IPS DF 6.9 (cell line): ENCODE data around the gene CLK2.
"Not testable (repeated sequence)": the region's sequence is repeated elsewhere in the genome, so short reads cannot be mapped to it uniquely, and the experiment has no call there.

Experiments
- DNase-seq: peaks from one replicate; pipeline ENCODE4 v3.0.0-alpha.2; 2013; ENCODE audit warnings: low read depth, low spot score
- H3K27ac ChIP-seq: one replicate; pipeline ENCODE4 v1.5.1; 2013; ENCODE audit warnings: low read length, control low read depth
- H3K27me3 ChIP-seq: 2 replicates; pipeline ENCODE4 v1.6.1; 2013; ENCODE audit warnings: mild to moderate bottlenecking, low read length; ENCODE audit not compliant: control insufficient read depth, insufficient read depth
- H3K36me3 ChIP-seq: 2 replicates; pipeline ENCODE4 v1.6.1; 2013; ENCODE audit warnings: low read length; ENCODE audit not compliant: control insufficient read depth, insufficient read depth
- H3K4me1 ChIP-seq: 2 replicates; pipeline ENCODE4 v1.6.1; 2013; ENCODE audit warnings: low read length; ENCODE audit not compliant: control insufficient read depth, insufficient read depth
- H3K4me3 ChIP-seq: 2 replicates; pipeline ENCODE4 v1.5.1; 2013; ENCODE audit warnings: mild to moderate bottlenecking, low read length
- H3K9me3 ChIP-seq: 2 replicates; pipeline ENCODE4 v1.6.1; 2013; ENCODE audit warnings: low read length, inconsistent platforms; ENCODE audit not compliant: control insufficient read depth, insufficient read depth
- WGBS: extraction: QIAGEN DNeasy Blood & Tissue Kit; methylation state at CpG from one replicate; pipeline ENCODE4 v1.1.7; 2013; ENCODE audit warnings: mixed read lengths, missing lambda C conversion rate; ENCODE audit not compliant: insufficient read length, insufficient coverage; 5-methylcytosine and 5-hydroxymethylcytosine counted together

CLK2 gene

GRCh38 chr1:155242805-155243358 lies 30.4 kb downstream of the CLK2 start:
- no peak overlapping the region for H3K4me3 ChIP-seq
- H3K27ac ChIP-seq = no peak overlapping the region
- H3K36me3 ChIP-seq = peaks cover 4% of the 10 kb centered on the region
- peaks cover 5% of the 10 kb centered on the region; the same call in 1 of the 2 replicates for H3K4me1 ChIP-seq
- no peak for DNase-seq
- no peaks in the 10 kb centered on the region for H3K9me3 ChIP-seq
- no CpG with 5 or more reads among the region's 3 CpGs for WGBS
- no peaks in the 10 kb centered on the region for H3K27me3 ChIP-seq

DNA sequence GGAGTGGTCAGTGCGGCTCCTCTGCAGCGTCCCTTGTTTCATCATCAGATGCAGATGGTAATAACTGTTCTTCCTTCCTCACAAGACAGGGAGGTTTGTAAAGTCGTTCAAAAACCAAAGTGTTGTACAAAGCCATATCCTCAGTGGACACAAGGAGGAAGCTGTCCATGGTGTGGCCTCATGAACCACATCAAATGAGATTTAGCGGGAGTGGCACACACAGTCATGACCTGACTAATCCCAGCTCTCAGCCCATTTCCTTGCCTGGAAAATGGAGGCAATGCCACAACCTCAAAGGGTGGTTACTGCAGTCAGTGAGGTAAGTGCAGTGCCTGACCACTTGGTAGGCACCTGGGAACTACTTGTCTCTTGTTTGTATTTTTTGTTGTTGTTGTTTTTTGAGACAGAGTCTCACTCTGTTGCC lies 31.5 kb downstream of the CLK2 start:
- Histone ChIP-seq H3K36me3 (no peaks in the 10 kb centered on the region), H3K27ac (no peak overlapping the region), H3K27me3 (no peaks in the 10 kb centered on the region), H3K4me3 (no peak overlapping the region), H3K9me3 (no peaks in the 10 kb centered on the region), H3K4me1 (peaks cover 5% of the 10 kb centered on the region; the same call in 1 of the 2 replicates)
- DNase-seq = no peak
- no CpG with 5 or more reads among the region's 4 CpGs for WGBS

DNA sequence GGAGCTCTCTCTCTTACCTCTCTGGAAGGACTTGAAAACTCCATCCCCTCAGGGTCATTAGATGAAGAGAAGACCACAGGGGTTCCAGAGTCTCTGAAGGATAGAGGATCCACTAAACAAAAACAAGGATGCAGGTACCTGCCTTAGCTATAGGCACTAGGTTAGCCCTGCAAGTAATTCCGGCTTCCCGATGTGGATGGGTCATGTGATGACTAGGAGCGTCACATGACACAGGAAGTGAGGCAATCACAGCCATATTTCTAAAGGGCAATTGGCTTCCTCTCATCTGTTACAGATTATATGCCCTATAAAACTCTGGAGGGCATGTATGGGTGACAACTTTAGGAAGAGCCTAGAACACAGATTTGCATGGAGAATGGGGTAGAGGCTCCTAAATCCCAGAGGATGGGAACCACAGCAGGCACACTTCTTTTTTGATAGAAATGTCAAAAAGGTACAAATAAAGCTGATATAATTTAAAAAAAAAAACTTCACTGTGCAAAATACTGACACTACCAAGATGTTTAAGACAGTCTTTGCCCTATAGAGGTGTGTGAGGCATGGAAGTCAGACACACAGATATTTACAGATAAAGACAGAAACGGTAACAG lies 32.1 kb downstream of the CLK2 start:
- Histone ChIP-seq H3K4me1 (peaks cover 5% of the 10 kb centered on the region; the same call in 1 of the 2 replicates), H3K27me3 (no peaks in the 10 kb centered on the region), H3K36me3 (no peaks in the 10 kb centered on the region), H3K9me3 (no peaks in the 10 kb centered on the region), H3K4me3 (peak overlapping the region; percentile 21; the same call in 1 of the 2 replicates), H3K27ac (no peak overlapping the region)
- DNase-seq = no peak
- no CpG with 5 or more reads among the region's 4 CpGs for WGBS

DNA sequence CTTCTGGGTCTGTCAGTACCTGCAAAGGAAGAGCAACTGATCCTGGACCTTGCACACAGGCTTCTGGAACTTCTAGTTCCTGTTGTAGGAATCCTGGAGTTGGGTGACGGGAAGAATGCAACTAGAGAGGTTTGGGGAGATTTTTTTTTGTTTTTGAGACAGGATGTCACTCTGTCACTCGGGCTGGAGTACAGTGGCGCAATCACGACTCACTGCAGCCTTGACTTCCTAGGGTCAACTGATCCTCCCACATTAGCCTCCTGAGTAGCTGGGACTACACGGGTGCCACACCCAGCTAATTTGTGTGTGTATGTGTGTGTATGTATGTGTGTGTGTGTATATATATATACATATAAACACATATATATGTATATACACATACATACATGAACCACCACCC lies 36.9 kb downstream of the CLK2 start:
- no CpG with 5 or more reads among the region's 5 CpGs for WGBS

GRCh38 chr1:155235375-155235774 lies 37.9 kb downstream of the CLK2 start:
- no CpG with 5 or more reads among the region's 9 CpGs for WGBS
- H3K36me3 ChIP-seq, DNase-seq, H3K27me3 ChIP-seq, H3K4me1 ChIP-seq, H3K9me3 ChIP-seq, H3K4me3 ChIP-seq, H3K27ac ChIP-seq: not testable (repeated sequence)

More for the DNA sequence above, 36.9 kb downstream of the CLK2 start:
- no peak for DNase-seq
- Histone ChIP-seq H3K4me3 (no peak overlapping the region), H3K9me3 (no peaks in the 10 kb centered on the region), H3K27ac (no peak overlapping the region), H3K4me1 (peaks cover 2% of the 10 kb centered on the region; the same call in 1 of the 2 replicates), H3K27me3 (no peaks in the 10 kb centered on the region), H3K36me3 (no peaks in the 10 kb centered on the region)

DNA sequence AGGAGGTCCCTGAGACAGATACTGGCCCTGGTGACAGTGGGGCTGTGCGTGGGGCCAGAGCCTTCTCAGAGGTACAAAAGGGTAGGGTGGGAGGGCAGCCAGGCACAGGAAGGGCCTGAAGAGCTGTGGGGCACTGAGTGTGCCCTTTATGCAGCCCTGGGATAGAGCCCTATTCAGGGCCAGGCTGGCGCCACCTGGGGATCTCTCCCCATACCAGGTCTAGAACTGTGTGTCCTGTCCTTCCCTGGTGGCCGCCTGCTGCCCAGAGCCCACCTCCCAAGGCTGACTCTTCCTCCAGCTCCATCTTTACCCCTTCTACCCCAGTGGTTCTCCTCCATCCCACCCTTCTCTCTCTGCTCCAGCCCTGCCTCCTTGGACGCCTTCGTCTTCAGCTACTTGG lies 39.8 kb downstream of the CLK2 start:
- not testable (repeated sequence) for H3K4me1 ChIP-seq, H3K4me3 ChIP-seq, DNase-seq, H3K27ac ChIP-seq, H3K27me3 ChIP-seq, H3K36me3 ChIP-seq, H3K9me3 ChIP-seq
- no CpG with 5 or more reads among the region's 5 CpGs for WGBS

DNA sequence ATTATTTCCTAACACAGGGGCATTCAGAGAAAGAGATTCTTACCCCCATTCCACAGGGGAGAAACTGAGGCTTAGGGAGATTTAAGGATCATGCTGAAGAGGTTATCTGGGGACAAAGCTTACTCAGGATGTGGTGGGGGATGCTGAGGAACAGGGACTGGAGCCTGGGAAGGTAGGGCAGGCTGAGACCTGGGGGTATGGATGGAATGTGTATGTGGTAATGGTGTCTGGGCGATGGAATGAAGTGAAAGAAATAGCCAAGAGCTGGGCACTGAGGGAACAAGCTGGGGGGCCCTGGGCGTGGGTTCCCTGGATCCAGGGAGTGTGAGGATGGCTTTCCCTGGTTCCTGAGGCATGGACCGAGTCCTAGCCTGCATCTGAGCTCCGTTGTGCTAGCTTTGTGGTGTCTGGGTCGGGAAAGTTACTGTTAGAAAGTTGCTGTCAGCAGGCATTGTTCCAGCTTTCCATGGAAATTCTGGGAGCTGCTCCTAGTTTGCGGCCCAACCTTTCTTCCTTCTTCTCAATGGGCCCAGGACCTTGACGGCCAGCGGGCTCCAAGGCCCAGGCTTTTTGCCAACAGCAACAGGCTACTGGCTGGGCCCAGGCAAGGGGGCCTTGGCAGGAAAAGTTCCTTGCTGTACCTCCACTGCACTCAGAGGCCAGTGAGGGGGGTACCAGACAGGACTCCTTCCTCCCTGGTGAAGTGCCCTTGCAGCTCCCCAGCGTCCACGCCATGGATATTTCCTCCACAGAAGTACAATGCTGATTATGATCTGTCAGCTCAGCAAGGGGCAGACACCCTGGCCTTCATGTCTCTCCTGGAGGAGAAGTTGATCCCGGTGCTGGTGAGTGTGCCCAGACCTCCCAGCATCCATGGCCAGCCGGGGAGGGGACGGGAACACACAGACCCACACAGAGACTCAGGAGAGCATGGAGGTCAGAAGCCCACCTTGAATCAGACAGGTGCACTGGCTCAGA lies 41.0 kb downstream of the CLK2 start:
- WGBS = no CpG with 5 or more reads among the region's 13 CpGs
- not testable (repeated sequence) for H3K27me3 ChIP-seq, H3K4me1 ChIP-seq, H3K4me3 ChIP-seq, H3K9me3 ChIP-seq, H3K36me3 ChIP-seq, DNase-seq, H3K27ac ChIP-seq

DNA sequence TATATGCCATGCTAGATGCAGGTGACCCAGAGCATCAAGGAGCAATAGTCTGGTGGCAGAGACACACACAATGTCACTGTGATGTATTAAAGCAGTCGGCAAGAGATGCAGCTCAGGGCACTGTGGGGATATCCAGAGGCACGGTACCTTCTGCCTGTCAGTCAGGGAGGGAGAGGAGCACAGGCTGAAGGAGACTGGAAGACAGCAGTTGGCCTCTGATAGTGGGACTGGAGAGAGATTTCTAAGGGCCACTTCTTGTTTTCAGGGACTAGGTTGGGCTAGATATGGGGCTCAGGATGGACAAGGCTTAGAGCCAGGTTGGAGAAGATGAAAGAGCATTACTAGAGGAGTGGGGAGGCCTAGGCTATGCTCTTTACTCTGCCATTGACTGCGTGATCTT lies 42.0 kb downstream of the CLK2 start:
- not testable (repeated sequence) for H3K4me1 ChIP-seq, H3K27ac ChIP-seq, DNase-seq, H3K27me3 ChIP-seq, H3K36me3 ChIP-seq, H3K4me3 ChIP-seq, H3K9me3 ChIP-seq
- no CpG with 5 or more reads among the region's 3 CpGs for WGBS

DNA sequence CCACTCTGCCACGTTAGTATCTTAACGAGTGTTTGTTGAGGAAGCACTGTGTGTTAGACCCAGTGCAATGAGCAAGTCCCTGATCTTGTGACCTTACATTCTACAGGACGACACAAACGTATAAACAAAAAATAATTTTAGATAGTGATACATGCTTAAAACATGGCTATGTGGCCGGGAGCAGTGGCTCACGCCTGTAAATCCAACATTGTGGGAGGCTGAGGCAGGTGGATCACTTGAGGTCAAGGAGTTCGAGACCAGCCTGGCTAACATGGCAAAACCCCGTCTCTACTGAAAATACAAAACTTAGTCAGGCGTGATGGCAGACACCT lies 45.2 kb downstream of the CLK2 start:
- no peaks in the 10 kb centered on the region for H3K27me3 ChIP-seq
- H3K36me3 ChIP-seq = no peaks in the 10 kb centered on the region
- H3K9me3 ChIP-seq = no peaks in the 10 kb centered on the region
- WGBS = no CpG with 5 or more reads among the region's 9 CpGs
- no peak overlapping the region for H3K27ac ChIP-seq
- no peak for DNase-seq
- H3K4me3 ChIP-seq = peak overlapping the region; percentile 20; the same call in 1 of the 2 replicates
- peaks cover 3% of the 10 kb centered on the region for H3K4me1 ChIP-seq

GRCh38 chr1:155227261-155228095 lies 45.8 kb downstream of the CLK2 start:
- Histone ChIP-seq H3K36me3 (no peaks in the 10 kb centered on the region), H3K4me3 (peak overlapping the region; percentile 93), H3K4me1 (peaks cover 3% of the 10 kb centered on the region), H3K9me3 (no peaks in the 10 kb centered on the region), H3K27ac (no peak overlapping the region), H3K27me3 (no peaks in the 10 kb centered on the region)
- WGBS = no CpG with 5 or more reads among the region's 42 CpGs
- peak; percentile 98 for DNase-seq
